ENCODE results near the gene PLGRKT.
A peak's percentile ranks its signal among the peaks of the same experiment; 100 is the strongest.
"Not testable (repeated sequence)": the region's sequence is repeated elsewhere in the genome, so short reads cannot be mapped to it uniquely, and the experiment has no call there.

PLGRKT gene

GRCh38 chr9:5446451-5447236 lies 8.9 kb upstream of the PLGRKT start:
- Histone ChIP-seq H3K9me3 (ENCODE audit: control insufficient read depth, low read length) (no peaks in the 10 kb centered on the region), H3K27ac (no peak overlapping the region), H3K4me1 (peaks cover 4% of the 10 kb centered on the region), H3K4me2 (ENCODE audit: low read length) (no peak overlapping the region), H3K36me3 (ENCODE audit: control insufficient read depth, insufficient read depth, low read length) (no peaks in the 10 kb centered on the region), H3K4me3 (ENCODE audit: low read depth, low read length) (no peak overlapping the region), H2AFZ (peak overlapping the region; percentile 60), H3K9ac (no peak overlapping the region), H3K27me3 (ENCODE audit: control insufficient read depth, insufficient read depth, low read length) (no peaks in the 10 kb centered on the region), H3K79me2 (no peaks in the 10 kb centered on the region)
- TF ChIP-seq CTCF (IDR thresholded peaks at IDR 0.05), result no peak

DNA sequence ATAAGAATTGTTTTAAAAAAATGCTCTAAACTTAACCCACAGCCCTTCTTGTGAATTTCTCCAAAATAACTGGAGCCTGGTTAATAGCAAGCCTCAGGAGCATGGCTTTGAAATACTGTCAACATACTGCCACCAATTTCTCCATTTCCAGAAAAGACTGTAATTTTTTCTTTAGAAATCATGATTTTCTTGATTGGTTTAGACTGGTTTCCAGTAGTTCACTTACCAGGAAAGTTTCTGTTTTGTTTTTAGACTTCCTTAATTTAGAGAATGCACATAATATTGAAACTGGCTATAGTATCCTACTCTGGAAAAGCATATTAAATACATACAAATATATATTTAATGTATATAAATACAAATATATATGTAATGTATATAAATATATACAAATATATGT lies 8.2 kb upstream of the PLGRKT start:
- no peak for TF ChIP-seq CTCF (IDR thresholded peaks at IDR 0.05)
- H3K27me3 ChIP-seq (ENCODE audit: control insufficient read depth, insufficient read depth, low read length), result no peaks in the 10 kb centered on the region
- H3K4me2 ChIP-seq (ENCODE audit: low read length), result no peak overlapping the region
- no peak overlapping the region for H3K4me3 ChIP-seq (ENCODE audit: low read depth, low read length)
- H3K79me2 ChIP-seq, result no peaks in the 10 kb centered on the region
- no peak overlapping the region for H2AFZ ChIP-seq
- H3K27ac ChIP-seq, result no peak overlapping the region
- peaks cover 4% of the 10 kb centered on the region for H3K4me1 ChIP-seq
- H3K36me3 ChIP-seq (ENCODE audit: control insufficient read depth, insufficient read depth, low read length), result no peaks in the 10 kb centered on the region
- H3K9me3 ChIP-seq (ENCODE audit: control insufficient read depth, low read length), result no peaks in the 10 kb centered on the region
- no peak overlapping the region for H3K9ac ChIP-seq

GRCh38 chr9:5445096-5445495 lies 7.4 kb upstream of the PLGRKT start:
- H3K4me3 ChIP-seq (ENCODE audit: low read depth, low read length); H3K27me3 ChIP-seq (ENCODE audit: control insufficient read depth, insufficient read depth, low read length); H3K36me3 ChIP-seq (ENCODE audit: control insufficient read depth, insufficient read depth, low read length); H2AFZ ChIP-seq; H3K4me1 ChIP-seq; H3K9ac ChIP-seq; H3K79me2 ChIP-seq; H3K9me3 ChIP-seq (ENCODE audit: control insufficient read depth, low read length); H3K4me2 ChIP-seq (ENCODE audit: low read length); H3K27ac ChIP-seq: not testable (repeated sequence)

GRCh38 chr9:5443850-5444249 lies 6.1 kb upstream of the PLGRKT start:
- H3K36me3 ChIP-seq (ENCODE audit: control insufficient read depth, insufficient read depth, low read length), result no peaks in the 10 kb centered on the region
- no peak overlapping the region for H3K27ac ChIP-seq
- H3K4me1 ChIP-seq, result no peaks in the 10 kb centered on the region
- no peaks in the 10 kb centered on the region for H3K9me3 ChIP-seq (ENCODE audit: control insufficient read depth, low read length)
- H3K9ac ChIP-seq, result no peak overlapping the region
- no peak overlapping the region for H3K4me2 ChIP-seq (ENCODE audit: low read length)
- no peaks in the 10 kb centered on the region for H3K79me2 ChIP-seq
- no peak overlapping the region for H3K4me3 ChIP-seq (ENCODE audit: low read depth, low read length)
- H3K27me3 ChIP-seq (ENCODE audit: control insufficient read depth, insufficient read depth, low read length), result no peaks in the 10 kb centered on the region
- no peak for TF ChIP-seq CTCF (IDR thresholded peaks at IDR 0.05)
- no peak overlapping the region for H2AFZ ChIP-seq

- Histone ChIP-seq H3K4me3 (ENCODE audit: low read depth, low read length) (no peak overlapping the region), H3K4me1 (peaks cover 3% of the 10 kb centered on the region), H3K4me2 (ENCODE audit: low read length) (no peak overlapping the region), H3K27me3 (ENCODE audit: control insufficient read depth, insufficient read depth, low read length) (no peaks in the 10 kb centered on the region), H3K9ac (no peak overlapping the region), H2AFZ (no peak overlapping the region), H3K27ac (no peak overlapping the region), H3K79me2 (no peaks in the 10 kb centered on the region), H3K9me3 (ENCODE audit: control insufficient read depth, low read length) (no peaks in the 10 kb centered on the region), H3K36me3 (ENCODE audit: control insufficient read depth, insufficient read depth, low read length) (no peaks in the 10 kb centered on the region)
- peak; percentile 41 for TF ChIP-seq CTCF (IDR thresholded peaks at IDR 0.05)
Observed at GRCh38 chr9:5442400-5443011, 4.8 kb upstream of the PLGRKT start.

Data from parathyroid adenoma (tissue), 2 donors.